Uterus (tissue), 2 donors: ENCODE measurements around the gene CCDC9.
A peak's percentile ranks its signal among the peaks of the same experiment; 100 is the strongest.

Source experiments
- CTCF ChIP-seq, 4 experiments: fragments of 200-600 bp in 2 of 4; fragments of 450-650 bp in 2 of 4; sonication (generic) in 2 of 4; IDR thresholded peaks; one replicate each; pipeline ENCODE4 v1.5.1; 2016 to 2019; ENCODE audit warnings: antibody characterized with exemption in 4 of 4, mild to moderate bottlenecking in 2 of 4, moderate library complexity in 1 of 4
- POLR2A ChIP-seq, 2 donors: fragments of 450-650 bp; IDR thresholded peaks; one replicate each; pipeline ENCODE4 v1.6.1; 2016; ENCODE audit warnings: antibody characterized with exemption in 2 of 2, mild to moderate bottlenecking in 1 of 2, moderate library complexity in 1 of 2

- no peak for TF ChIP-seq CTCF (IDR thresholded peaks at IDR 0.05)
- peak; percentile 64 to 82 for TF ChIP-seq POLR2A (IDR thresholded peaks at IDR 0.05)
Measured at GRCh38 chr19:47257411-47258169, 1.3 kb downstream of the CCDC9 start.
